Thyroid gland (tissue), 4 donors: ENCODE measurements around the gene DSCAM.

Source experiments
- POLR2A ChIP-seq, 2 donors: fragments of 450-650 bp; IDR thresholded peaks; one replicate each; pipeline ENCODE4 v1.6.1; 2017; ENCODE audit warnings: antibody characterized with exemption in 2 of 2, mild to moderate bottlenecking in 2 of 2, moderate library complexity in 1 of 2
- TF ChIP-seq, protein P1 (sequence below), 6 experiments: fragments of 200-600 bp in 3 of 6; fragments of 450-650 bp in 3 of 6; sonication (generic) in 3 of 6; IDR thresholded peaks; one replicate each; pipeline ENCODE4 v1.5.1; 2016 to 2019; ENCODE audit warnings: antibody characterized with exemption in 6 of 6, mild to moderate bottlenecking in 2 of 6, inconsistent platforms in 1 of 6, moderate library complexity in 1 of 6

GRCh38 chr21:40015818-40016217, 831.1 kb downstream of the DSCAM start:
- TF ChIP-seq, protein P1, sequence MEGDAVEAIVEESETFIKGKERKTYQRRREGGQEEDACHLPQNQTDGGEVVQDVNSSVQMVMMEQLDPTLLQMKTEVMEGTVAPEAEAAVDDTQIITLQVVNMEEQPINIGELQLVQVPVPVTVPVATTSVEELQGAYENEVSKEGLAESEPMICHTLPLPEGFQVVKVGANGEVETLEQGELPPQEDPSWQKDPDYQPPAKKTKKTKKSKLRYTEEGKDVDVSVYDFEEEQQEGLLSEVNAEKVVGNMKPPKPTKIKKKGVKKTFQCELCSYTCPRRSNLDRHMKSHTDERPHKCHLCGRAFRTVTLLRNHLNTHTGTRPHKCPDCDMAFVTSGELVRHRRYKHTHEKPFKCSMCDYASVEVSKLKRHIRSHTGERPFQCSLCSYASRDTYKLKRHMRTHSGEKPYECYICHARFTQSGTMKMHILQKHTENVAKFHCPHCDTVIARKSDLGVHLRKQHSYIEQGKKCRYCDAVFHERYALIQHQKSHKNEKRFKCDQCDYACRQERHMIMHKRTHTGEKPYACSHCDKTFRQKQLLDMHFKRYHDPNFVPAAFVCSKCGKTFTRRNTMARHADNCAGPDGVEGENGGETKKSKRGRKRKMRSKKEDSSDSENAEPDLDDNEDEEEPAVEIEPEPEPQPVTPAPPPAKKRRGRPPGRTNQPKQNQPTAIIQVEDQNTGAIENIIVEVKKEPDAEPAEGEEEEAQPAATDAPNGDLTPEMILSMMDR (IDR thresholded peaks at IDR 0.05) = no peak
- TF ChIP-seq POLR2A (IDR thresholded peaks at IDR 0.05) = no peak
